ENCODE data around the gene ANTKMT. TPM values are rescaled to one million over a fixed set of nuclear protein-coding genes. Genes with fewer than 3 reads are reported as not detected.

The ANTKMT gene
- total RNA-seq, 1 donor from 2014 or later = 111 TPM

- no peak for TF ChIP-seq CTCF (conservative IDR thresholded peaks at IDR 0.05; ENCODE audit: low read depth, low read length)
- no peak overlapping the region for H3K4me3 ChIP-seq (ENCODE audit: low read depth, low read length)
- DNase-seq (ENCODE audit: low read depth) = no peak
Observed at GRCh38 chr16:703406-703805, 17.5 kb upstream of the ANTKMT start.

- TF ChIP-seq CTCF (conservative IDR thresholded peaks at IDR 0.05; ENCODE audit: low read depth, low read length) = no peak
- no peak overlapping the region for H3K4me3 ChIP-seq (ENCODE audit: low read depth, low read length)
- DNase-seq (ENCODE audit: low read depth) = no peak
Observed at GRCh38 chr16:704047-704446, 16.9 kb upstream of the ANTKMT start.

- no peak for TF ChIP-seq CTCF (conservative IDR thresholded peaks at IDR 0.05; ENCODE audit: low read depth, low read length)
- no peak overlapping the region for H3K4me3 ChIP-seq (ENCODE audit: low read depth, low read length)
- no peak for DNase-seq (ENCODE audit: low read depth)
Observed at GRCh38 chr16:704552-705380, 16.2 kb upstream of the ANTKMT start.

- no peak for DNase-seq (ENCODE audit: low read depth)
- no peak for TF ChIP-seq CTCF (conservative IDR thresholded peaks at IDR 0.05; ENCODE audit: low read depth, low read length)
- H3K4me3 ChIP-seq (ENCODE audit: low read depth, low read length) = no peak within 1 kb of the TSS
Observed at GRCh38 chr16:705431-706188, 15.3 kb upstream of the ANTKMT start, which contains the start of gene FBXL16. Gene FBXL16 (minus strand): TSS chr16:705801. CDS start chr16:697405, 8,396 bp downstream.

- no peak for DNase-seq (ENCODE audit: low read depth)
- no peak for TF ChIP-seq CTCF (conservative IDR thresholded peaks at IDR 0.05; ENCODE audit: low read depth, low read length)
- no peak overlapping the region for H3K4me3 ChIP-seq (ENCODE audit: low read depth, low read length)
Observed at GRCh38 chr16:706189-707061, 14.5 kb upstream of the ANTKMT start.

DNA sequence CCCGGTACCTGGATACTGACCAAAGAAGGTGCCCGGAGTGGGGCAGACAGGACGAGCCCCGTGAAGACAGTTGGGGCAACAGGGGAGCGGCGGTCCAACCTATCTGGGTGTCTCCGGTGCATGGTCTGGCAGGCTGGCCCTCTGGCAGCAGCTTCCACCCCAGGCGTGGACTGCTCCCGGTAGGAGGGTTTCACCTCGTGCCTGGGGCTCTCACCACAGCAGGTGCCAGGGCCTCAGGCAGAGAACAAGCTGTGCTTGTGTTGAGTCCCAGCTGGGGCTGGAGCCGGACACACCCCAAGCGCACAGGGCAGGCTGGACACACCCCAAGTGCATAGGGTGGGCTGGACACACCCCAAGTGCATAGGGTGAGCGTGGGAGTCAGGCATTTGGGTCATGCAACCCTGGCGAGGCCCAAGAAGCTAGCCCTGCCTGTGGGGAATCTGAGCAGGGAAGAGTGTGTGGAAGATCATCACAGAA lies 13.8 kb upstream of the ANTKMT start:
- DNase-seq (ENCODE audit: low read depth) = no peak
- no peak for TF ChIP-seq CTCF (conservative IDR thresholded peaks at IDR 0.05; ENCODE audit: low read depth, low read length)
- no peak overlapping the region for H3K4me3 ChIP-seq (ENCODE audit: low read depth, low read length)

Measured in epithelial cell of proximal tubule (primary cell).